Stimulated activated CD4-positive, alpha-beta T cell treated with anti-CD3 and anti-CD28 coated beads, Interleukin-4, amount 100 ng/mL, for 4 hours (primary cell): ENCODE measurements around the gene BEAN1.

Experiments used
- DNase-seq, 2 experiments: peaks; one replicate each; pipeline ENCODE4 v3.0.0-alpha.2; 2020

Gene BEAN1

GRCh38 chr16:66427036-66427860 lies at the start of gene BEAN1:
Gene BEAN1, plus strand, starts transcription at chr16:66427295. Its CDS starts 10,382 bp downstream, at chr16:66437677.
- DNase-seq = no peak

GRCh38 chr16:66377324-66377723 lies 49.8 kb upstream of the BEAN1 start:
- DNase-seq = no peak

- no peak for DNase-seq
Observed at GRCh38 chr16:66378741-66379570, 48.1 kb upstream of the BEAN1 start.

- no peak for DNase-seq
Observed at GRCh38 chr16:66379571-66379941, 47.5 kb upstream of the BEAN1 start.

- DNase-seq = no peak
Observed at GRCh38 chr16:66380421-66380820, 46.7 kb upstream of the BEAN1 start.

GRCh38 chr16:66381585-66382170 lies 45.4 kb upstream of the BEAN1 start:
- no peak for DNase-seq

GRCh38 chr16:66382171-66382965 lies 44.7 kb upstream of the BEAN1 start:
- no peak for DNase-seq

GRCh38 chr16:66382966-66383299 lies 44.2 kb upstream of the BEAN1 start:
- DNase-seq = no peak

- DNase-seq = no peak
Observed at GRCh38 chr16:66383551-66383950, 43.5 kb upstream of the BEAN1 start.

GRCh38 chr16:66385415-66385814 lies 41.7 kb upstream of the BEAN1 start:
- no peak for DNase-seq

- no peak for DNase-seq
Observed at GRCh38 chr16:66386629-66387622, 40.2 kb upstream of the BEAN1 start.

GRCh38 chr16:66387817-66388332 lies 39.2 kb upstream of the BEAN1 start:
- DNase-seq = no peak

GRCh38 chr16:66388350-66389139 lies 38.5 kb upstream of the BEAN1 start:
- no peak for DNase-seq

- no peak for DNase-seq
Observed at GRCh38 chr16:66389256-66390176, 37.6 kb upstream of the BEAN1 start.

- DNase-seq = no peak
Observed at GRCh38 chr16:66390346-66391108, 36.6 kb upstream of the BEAN1 start.

GRCh38 chr16:66391726-66392670 lies 35.1 kb upstream of the BEAN1 start:
- no peak for DNase-seq

- no peak for DNase-seq
Observed at GRCh38 chr16:66395806-66396555, 31.1 kb upstream of the BEAN1 start.
